Activated CD8-positive, alpha-beta memory T cell treated with anti-CD3 and anti-CD28 coated beads for 36 hours (primary cell): ENCODE data around the gene PEX10. TPM values are rescaled to one million over a fixed set of nuclear protein-coding genes. Genes with fewer than 3 reads are reported as not detected.
"Not testable (repeated sequence)": the region's sequence is repeated elsewhere in the genome, so short reads cannot be mapped to it uniquely, and the experiment has no call there.

Source experiments
- CTCF ChIA-PET: fragments of 350-600 bp; sonication (Branson Sonifier 250); formaldehyde crosslinking; loops from one replicate; lab custom pipeline; 2021; ENCODE audit warnings: antibody characterized with exemption; lab: Charles Lee
- POLR2A ChIA-PET: fragments of 350-600 bp; sonication (Branson Sonifier 250); formaldehyde crosslinking; loops from one replicate; lab custom pipeline; 2021; ENCODE audit warnings: antibody characterized with exemption; lab: Charles Lee
- total RNA-seq, 2 experiments: library from RNA; stranded (reverse); gene quantifications; one replicate each; pipeline ENCODE4 v1.2.3, GENCODE V29; 2021

The PEX10 gene
- total RNA-seq, 2 experiments from 2014 or later, result 22.6 to 24.2 TPM

GRCh38 chr1:2445162-2445822, 32.9 kb upstream of the PEX10 start:
- ChIA-PET CTCF (no interaction called here), POLR2A (no interaction called here)

- ChIA-PET CTCF (interaction anchor here (0.9 kb wide), 1 partner anchor 104 kb away, joined by 5 read pairs; no protein-coding TSS in a partner anchor), POLR2A (no interaction called here)
Observed at GRCh38 chr1:2444138-2444591, 31.8 kb upstream of the PEX10 start.

GRCh38 chr1:2443277-2444137, 31.1 kb upstream of the PEX10 start:
- POLR2A ChIA-PET, result no interaction called here
- CTCF ChIA-PET, result interaction anchor here (0.9 kb wide), 1 partner anchor 104 kb away, joined by 5 read pairs; no protein-coding TSS in a partner anchor

DNA sequence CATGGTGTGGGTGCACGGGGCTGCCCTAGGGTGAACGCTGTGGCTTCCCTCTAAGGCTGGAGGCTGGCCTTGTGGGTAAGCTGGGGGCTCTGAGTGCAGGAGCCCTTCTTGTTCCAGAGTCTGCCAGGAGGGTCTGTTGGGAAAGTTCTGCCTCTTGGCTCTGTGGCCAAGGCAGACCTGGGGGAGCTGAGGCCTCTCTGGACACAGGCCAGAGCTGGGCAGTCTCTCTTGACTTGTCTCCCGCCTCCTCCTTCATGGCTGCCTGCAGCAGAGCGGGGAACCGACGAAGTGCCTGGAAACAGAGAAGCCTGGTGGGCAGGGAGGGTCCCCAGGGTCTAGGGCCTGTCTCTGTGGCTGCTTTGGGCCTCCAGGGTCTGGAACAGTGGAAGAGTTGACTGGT, 30.3 kb upstream of the PEX10 start:
- CTCF ChIA-PET, result interaction anchor here (0.8 kb wide), 1 partner anchor 13 kb away, joined by 3 read pairs; no protein-coding TSS in a partner anchor

GRCh38 chr1:2441746-2442145, 29.4 kb upstream of the PEX10 start:
- ChIA-PET POLR2A (no interaction called here), CTCF (no interaction called here)

More for the DNA sequence above, 30.3 kb upstream of the PEX10 start:
- POLR2A ChIA-PET, result no interaction called here

GRCh38 chr1:2440346-2440745, 28.0 kb upstream of the PEX10 start:
- POLR2A ChIA-PET, CTCF ChIA-PET: not testable (repeated sequence)

DNA sequence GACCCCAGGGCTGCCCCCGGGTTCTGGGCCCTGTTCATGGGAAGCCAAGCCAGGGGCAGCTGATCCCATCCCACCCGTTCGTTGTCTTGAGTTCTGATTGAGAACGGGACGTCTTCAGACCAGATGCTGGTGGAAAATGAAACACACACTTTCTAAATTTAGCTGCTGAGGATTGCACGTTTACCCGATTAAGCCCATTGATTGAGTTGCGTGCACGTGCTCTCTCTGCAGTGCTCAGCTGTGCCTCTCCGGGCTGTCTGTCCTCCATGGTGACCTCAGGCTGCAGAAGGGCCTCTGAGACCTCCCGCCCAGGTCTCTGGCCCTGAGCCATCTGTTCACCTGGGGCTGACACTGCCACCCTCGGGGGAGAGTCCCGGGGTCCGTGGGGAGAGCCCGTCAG, 27.0 kb upstream of the PEX10 start:
- CTCF ChIA-PET, result interaction anchor here (1.0 kb wide), 1 partner anchor 9 kb away, joined by 3 read pairs; no protein-coding TSS in a partner anchor

GRCh38 chr1:2438641-2439040, 26.3 kb upstream of the PEX10 start:
- ChIA-PET CTCF (no interaction called here), POLR2A (no interaction called here)

More for the DNA sequence above, 27.0 kb upstream of the PEX10 start:
- POLR2A ChIA-PET, result no interaction called here

DNA sequence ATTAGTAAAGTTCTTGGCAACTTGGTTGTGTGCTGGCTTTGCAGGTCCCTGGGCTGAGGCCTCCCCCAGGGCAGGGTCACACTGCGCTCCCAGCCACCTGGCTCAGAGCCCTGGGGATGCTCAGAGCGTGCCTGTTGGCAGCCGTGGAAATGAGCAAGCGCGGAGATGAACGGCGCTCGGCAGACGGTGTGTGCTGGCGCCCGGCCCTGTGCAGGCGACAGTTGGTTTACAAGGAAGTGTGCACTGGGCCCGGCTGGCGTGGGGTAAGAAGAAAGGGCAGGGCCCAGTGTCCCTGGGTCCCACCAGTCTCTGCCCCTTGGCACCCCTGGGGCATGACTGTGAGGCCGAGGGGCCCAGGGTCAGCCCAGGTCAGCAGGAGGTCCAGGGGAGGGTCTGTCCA, 25.7 kb upstream of the PEX10 start:
- CTCF ChIA-PET, result no interaction called here
- POLR2A ChIA-PET, result no interaction called here

- ChIA-PET CTCF (no interaction called here), POLR2A (no interaction called here)
Observed at GRCh38 chr1:2437617-2438016, 25.3 kb upstream of the PEX10 start.

DNA sequence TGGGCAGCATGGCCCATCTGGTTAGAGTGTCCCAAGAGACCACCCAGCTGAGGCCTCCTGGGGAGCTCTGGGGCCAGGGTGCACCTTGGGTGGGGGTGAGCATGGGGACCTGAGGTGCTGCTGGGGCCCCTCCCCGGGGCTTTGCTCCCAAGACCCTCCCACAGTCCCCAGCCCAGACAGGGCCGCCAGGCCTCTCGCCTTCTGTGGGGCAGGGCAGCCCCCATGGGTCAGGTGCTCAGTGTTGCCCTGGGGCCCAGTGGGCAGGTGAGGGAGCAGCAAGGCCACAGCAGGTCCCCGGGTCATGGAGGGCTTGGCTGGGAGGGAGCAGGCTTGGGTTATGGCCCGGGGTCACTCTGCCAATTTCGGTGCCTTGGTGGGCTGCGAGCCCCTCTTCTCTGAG, 24.5 kb upstream of the PEX10 start:
- POLR2A ChIA-PET, result no interaction called here
- CTCF ChIA-PET, result no interaction called here

DNA sequence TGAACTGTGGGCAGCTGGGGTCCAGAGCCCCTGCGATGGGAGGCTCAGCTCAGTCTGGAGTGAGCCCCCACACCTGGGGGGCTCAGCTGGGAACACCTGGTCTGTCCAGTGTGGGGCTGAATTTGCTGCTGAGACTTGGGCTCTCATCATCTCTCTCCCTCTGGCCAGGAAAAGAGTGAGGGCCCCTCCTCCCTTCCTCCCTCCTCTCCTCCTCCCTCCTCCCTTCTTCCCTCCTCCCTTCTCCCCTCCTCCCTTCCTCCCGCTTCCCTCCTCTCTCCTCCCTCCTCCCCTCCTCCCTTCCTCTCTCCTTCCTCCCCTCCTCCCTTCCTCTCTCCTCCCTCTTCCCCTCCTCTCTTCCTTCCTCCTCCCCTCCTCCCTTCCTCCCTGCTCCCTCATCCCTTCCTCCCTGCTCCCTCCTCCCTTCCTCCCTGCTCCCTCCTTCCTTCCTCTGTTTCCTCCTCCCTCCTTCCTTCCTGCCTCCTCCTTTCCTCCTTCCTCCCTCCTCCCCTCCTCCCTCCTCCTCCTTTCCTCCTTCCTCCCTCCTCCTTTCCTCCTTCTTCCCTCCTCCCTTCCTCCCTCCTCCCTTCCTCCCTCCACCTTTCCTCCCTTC, 23.5 kb upstream of the PEX10 start:
- POLR2A ChIA-PET, result no interaction called here
- CTCF ChIA-PET, result no interaction called here

GRCh38 chr1:2435091-2435490, 22.7 kb upstream of the PEX10 start:
- POLR2A ChIA-PET, result no interaction called here
- CTCF ChIA-PET, result no interaction called here

DNA sequence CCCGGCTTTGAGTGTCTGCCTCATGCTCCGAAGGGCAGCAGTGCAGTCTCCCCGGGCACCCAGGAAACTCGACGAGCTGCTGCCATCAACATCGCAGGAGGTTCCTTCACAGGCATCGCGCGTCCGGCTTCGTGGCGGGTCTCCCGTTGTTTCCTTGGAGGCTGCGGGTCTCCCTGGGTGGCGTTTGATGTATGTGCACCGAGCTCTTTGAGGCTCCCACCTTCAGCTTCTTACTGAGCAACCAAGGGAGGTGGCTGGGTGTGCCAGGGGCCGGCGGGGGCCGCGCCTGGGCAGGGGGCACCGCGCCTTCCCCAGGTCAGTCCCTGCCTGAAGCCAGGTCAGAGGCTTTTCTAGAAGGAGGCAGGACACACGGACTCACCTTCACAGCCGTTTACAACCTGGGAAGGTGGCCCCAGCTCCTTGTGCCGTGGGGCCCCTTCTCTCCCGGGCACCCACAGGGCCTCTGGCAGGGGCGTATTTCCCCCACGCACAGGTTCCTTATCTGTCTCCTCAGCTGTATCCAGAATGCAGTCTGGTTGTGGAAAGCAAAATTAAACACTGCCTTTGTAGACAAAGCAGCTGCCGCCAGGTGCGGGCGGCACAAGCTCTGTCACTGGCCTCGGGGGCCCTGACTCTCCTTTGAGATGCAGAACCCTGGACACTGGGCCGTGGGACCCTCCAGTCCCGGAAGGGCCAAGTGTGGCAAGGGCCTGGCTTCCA, 21.7 kb upstream of the PEX10 start:
- ChIA-PET POLR2A (no interaction called here), CTCF (no interaction called here)

DNA sequence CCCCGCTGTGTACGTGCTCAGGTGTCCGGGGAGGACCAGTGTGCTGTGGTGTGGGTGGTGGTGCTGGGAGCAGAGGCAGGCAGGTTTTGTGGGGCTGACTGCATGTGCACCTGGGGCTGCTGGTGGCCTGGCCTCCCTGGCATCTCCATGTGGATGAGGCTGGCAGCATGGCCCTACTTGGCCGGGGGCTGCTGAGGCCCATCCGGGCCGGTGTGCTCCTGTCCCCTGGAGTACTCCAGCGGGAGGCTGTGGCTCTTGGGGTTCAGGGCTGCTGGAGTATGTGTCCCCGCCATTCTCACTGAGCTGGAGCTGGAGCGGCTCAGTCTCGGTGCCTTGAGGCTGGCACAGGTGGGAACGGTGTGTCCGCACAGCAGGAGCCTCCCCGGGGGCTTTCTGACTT, 20.8 kb upstream of the PEX10 start:
- ChIA-PET CTCF (no interaction called here), POLR2A (no interaction called here)

GRCh38 chr1:2432441-2432844, 20.1 kb upstream of the PEX10 start:
- ChIA-PET CTCF (no interaction called here), POLR2A (no interaction called here)

GRCh38 chr1:2431518-2431917, 19.2 kb upstream of the PEX10 start:
- ChIA-PET CTCF (no interaction called here), POLR2A (interaction anchor here (1.1 kb wide), 1 partner anchor 11 kb away, joined by 3 read pairs; no protein-coding TSS in a partner anchor)

DNA sequence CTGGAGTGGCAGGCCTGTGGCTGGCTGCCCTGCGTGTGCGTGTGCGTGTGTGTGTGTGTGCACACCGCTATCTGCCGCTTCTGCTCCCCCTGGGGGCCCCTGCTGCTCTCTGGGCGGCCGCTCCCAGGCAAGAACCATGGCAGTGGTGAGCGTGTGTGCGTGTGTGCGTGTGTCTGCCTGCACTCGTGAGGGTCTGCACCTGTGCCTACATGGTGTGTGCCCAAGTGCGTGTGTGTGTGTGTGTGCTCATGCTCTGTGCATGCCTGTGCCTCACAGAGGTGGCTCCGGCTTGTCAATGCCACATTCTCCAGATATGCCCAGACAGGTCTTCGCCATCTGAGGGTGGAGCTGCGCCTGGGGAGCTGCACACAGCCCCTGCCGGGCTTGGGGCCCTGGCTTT, 18.7 kb upstream of the PEX10 start:
- ChIA-PET CTCF (no interaction called here), POLR2A (interaction anchor here (1.1 kb wide), 1 partner anchor 11 kb away, joined by 3 read pairs; no protein-coding TSS in a partner anchor)

GRCh38 chr1:2430592-2430973, 18.2 kb upstream of the PEX10 start:
- ChIA-PET POLR2A (interaction anchor here (1.1 kb wide), 1 partner anchor 10 kb away, joined by 3 read pairs; no protein-coding TSS in a partner anchor), CTCF (interaction anchor here (0.5 to 1.4 kb wide), 3 partner anchors 12 to 280 kb away, joined by 3 to 5 read pairs (median 3); no protein-coding TSS in a partner anchor)
